Measurements from ENCODE around the gene C12orf50. TPM values are rescaled to one million over a fixed set of nuclear protein-coding genes. Genes with fewer than 3 reads are reported as not detected.

The C12orf50 gene
- total and polyA plus RNA-seq, 9 of the 15 experiments (the other 6 are each of a cell fraction or from before 2014, with no cell fraction given) = 0.07 to 0.14 (median 0.11) TPM; not detected in 6

DNA sequence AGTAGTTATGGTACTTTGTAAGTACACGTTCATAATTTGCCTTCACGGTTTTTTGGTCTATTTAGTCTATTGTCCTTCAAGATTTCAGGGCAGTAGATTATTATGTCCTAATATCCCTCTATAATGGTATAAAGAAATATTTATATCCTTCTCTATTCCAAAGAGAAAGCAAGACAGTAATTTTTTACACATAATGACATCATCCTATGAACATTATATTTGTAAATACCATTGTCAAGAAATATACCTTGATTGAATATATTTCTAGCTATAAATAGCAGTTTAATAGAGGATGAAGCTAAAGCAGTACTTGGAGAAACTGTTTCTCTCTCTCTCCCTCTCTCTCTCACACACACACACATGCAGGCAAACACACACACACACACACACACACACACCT, 77.0 kb downstream of the C12orf50 start (continued):
- TF ChIP-seq, protein P1, sequence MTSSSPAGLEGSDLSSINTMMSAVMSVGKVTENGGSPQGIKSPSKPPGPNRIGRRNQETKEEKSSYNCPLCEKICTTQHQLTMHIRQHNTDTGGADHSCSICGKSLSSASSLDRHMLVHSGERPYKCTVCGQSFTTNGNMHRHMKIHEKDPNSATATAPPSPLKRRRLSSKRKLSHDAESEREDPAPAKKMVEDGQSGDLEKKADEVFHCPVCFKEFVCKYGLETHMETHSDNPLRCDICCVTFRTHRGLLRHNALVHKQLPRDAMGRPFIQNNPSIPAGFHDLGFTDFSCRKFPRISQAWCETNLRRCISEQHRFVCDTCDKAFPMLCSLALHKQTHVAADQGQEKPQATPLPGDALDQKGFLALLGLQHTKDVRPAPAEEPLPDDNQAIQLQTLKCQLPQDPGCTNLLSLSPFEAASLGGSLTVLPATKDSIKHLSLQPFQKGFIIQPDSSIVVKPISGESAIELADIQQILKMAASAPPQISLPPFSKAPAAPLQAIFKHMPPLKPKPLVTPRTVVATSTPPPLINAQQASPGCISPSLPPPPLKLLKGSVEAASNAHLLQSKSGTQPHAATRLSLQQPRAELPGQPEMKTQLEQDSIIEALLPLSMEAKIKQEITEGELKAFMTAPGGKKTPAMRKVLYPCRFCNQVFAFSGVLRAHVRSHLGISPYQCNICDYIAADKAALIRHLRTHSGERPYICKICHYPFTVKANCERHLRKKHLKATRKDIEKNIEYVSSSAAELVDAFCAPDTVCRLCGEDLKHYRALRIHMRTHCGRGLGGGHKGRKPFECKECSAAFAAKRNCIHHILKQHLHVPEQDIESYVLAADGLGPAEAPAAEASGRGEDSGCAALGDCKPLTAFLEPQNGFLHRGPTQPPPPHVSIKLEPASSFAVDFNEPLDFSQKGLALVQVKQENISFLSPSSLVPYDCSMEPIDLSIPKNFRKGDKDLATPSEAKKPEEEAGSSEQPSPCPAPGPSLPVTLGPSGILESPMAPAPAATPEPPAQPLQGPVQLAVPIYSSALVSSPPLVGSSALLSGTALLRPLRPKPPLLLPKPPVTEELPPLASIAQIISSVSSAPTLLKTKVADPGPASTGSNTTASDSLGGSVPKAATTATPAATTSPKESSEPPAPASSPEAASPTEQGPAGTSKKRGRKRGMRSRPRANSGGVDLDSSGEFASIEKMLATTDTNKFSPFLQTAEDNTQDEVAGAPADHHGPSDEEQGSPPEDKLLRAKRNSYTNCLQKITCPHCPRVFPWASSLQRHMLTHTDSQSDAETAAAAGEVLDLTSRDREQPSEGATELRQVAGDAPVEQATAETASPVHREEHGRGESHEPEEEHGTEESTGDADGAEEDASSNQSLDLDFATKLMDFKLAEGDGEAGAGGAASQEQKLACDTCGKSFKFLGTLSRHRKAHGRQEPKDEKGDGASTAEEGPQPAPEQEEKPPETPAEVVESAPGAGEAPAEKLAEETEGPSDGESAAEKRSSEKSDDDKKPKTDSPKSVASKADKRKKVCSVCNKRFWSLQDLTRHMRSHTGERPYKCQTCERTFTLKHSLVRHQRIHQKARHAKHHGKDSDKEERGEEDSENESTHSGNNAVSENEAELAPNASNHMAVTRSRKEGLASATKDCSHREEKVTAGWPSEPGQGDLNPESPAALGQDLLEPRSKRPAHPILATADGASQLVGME (CRISPR knock-in tag; IDR thresholded peaks at IDR 0.05) = no peak
- no peak for TF ChIP-seq TCFL5 (CRISPR knock-in tag; conservative IDR thresholded peaks at IDR 0.05)

DNA sequence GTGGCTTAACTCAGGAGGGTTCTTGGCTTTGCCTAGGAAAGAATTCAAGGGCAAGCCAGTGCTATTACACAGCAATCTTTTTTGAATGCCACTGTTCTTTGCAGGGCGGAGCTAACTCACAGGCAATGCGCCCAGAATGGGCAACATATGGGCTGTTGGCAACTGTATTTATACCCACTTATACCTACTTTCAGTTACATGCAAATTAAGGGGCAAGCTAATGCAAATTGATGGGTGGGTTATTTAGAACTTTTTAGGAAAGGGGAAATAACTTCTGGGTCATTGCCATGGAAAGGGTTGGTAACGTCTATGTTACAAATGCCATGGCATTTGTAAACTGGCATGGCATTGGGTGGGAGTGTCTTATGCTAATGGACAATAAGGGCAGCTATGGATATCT, 85.4 kb downstream of the C12orf50 start:
- BruUV-seq (replicated peaks) = no TSS peak
- no peaks in the 10 kb centered on the region for H3K27me3 ChIP-seq (ENCODE audit: control insufficient read depth in 2 of 2, insufficient read depth in 2 of 2, low read length in 2 of 2)
- ChIA-PET POLR2A (no interaction called here), CTCF (ENCODE audit: low intra/inter-chr PET ratio) (no interaction called here)
- H3K4me2 ChIP-seq (ENCODE audit: insufficient read depth, low read length) = no peak overlapping the region
- no peak overlapping the region for H3K4me3 ChIP-seq
- ATAC-seq (no peak), DNase-seq (ENCODE audit: extremely low read depth in 1 of 4, low spot score in 3 of 4) (no peak), FAIRE-seq (no peak)
- no peak overlapping the region for H3K9ac ChIP-seq (ENCODE audit: insufficient read depth in 1 of 2, low read depth in 2 of 2, low read length in 2 of 2)
- no peaks in the 10 kb centered on the region for H4K20me1 ChIP-seq (replicated peaks; ENCODE audit: control insufficient read depth, insufficient read depth, low read length)
- no peaks in the 10 kb centered on the region for H3K36me3 ChIP-seq (ENCODE audit: control insufficient read depth, insufficient read depth, low read length)
- H3K4me1 ChIP-seq (replicated peaks in 1 of 2; ENCODE audit: control insufficient read depth in 2 of 2, insufficient read depth in 2 of 2, low read length in 2 of 2) = no peaks in the 10 kb centered on the region
- no peak overlapping the region for H2AFZ ChIP-seq (ENCODE audit: low read depth, low read length)
- no peaks in the 10 kb centered on the region for H3K79me2 ChIP-seq (ENCODE audit: control insufficient read depth, insufficient read depth, low read length)
- intact Hi-C loops (cut with micrococcal nuclease) = loop anchor here (2.0 kb wide), 1 partner anchor 15 kb away; no protein-coding TSS in a partner anchor
- H3K27ac ChIP-seq (ENCODE audit: extremely low read depth, low read depth, low read length) = no peak overlapping the region
- in situ Hi-C loops (cut with MboI) = no loop called here
- 3% methylated on average over 3 of the region's 3 CpGs for WGBS (ENCODE audit: insufficient coverage, low coverage, missing lambda C conversion rate)
- no peak for TF ChIP-seq ZNF408 (CRISPR knock-in tag; IDR thresholded peaks at IDR 0.05; ENCODE audit: low read depth)
- TF ChIP-seq ESRRB (CRISPR knock-in tag; IDR thresholded peaks at IDR 0.05; ENCODE audit: borderline replicate concordance) = no peak
- no peaks in the 10 kb centered on the region for H3K9me3 ChIP-seq (replicated peaks; ENCODE audit: control insufficient read depth, insufficient read depth, low read depth, low read length)
- no peaks in the 10 kb centered on the region for H3K9me1 ChIP-seq (ENCODE audit: control insufficient read depth, insufficient read depth, low read length)
